ENCODE data around the gene ACVR1C.

Gene ACVR1C

DNA sequence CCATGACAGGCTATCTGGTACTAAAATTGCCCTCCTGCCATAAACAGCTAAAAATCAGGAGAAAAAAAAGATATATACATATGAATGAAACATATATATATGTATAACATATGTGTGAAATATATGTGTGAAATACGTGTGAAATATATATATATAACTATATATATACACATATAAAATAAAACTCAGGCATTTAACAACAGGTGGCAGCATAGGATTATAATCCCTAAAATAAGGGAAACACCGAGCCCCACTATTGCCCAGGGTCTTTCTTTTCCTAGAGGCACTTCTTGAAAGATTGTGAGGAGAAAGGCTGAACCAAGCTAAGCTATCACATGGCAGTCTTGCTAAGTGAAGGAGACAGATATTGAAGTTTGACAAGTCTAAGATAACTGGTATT is 118.9 kb downstream of the ACVR1C start:
- H3K4me1 ChIP-seq: no peaks in the 10 kb centered on the region
- H3K9me3 ChIP-seq: no peaks in the 10 kb centered on the region
- TF ChIP-seq, protein P1, sequence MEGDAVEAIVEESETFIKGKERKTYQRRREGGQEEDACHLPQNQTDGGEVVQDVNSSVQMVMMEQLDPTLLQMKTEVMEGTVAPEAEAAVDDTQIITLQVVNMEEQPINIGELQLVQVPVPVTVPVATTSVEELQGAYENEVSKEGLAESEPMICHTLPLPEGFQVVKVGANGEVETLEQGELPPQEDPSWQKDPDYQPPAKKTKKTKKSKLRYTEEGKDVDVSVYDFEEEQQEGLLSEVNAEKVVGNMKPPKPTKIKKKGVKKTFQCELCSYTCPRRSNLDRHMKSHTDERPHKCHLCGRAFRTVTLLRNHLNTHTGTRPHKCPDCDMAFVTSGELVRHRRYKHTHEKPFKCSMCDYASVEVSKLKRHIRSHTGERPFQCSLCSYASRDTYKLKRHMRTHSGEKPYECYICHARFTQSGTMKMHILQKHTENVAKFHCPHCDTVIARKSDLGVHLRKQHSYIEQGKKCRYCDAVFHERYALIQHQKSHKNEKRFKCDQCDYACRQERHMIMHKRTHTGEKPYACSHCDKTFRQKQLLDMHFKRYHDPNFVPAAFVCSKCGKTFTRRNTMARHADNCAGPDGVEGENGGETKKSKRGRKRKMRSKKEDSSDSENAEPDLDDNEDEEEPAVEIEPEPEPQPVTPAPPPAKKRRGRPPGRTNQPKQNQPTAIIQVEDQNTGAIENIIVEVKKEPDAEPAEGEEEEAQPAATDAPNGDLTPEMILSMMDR (IDR thresholded peaks at IDR 0.05; ENCODE audit: low read depth, low read length): no peak
- H3K4me3 ChIP-seq (ENCODE audit: low read depth, low read length): no peak overlapping the region
- H3K36me3 ChIP-seq: no peaks in the 10 kb centered on the region
- no peaks in the 10 kb centered on the region for H3K27me3 ChIP-seq
- no peak for DNase-seq

DNA sequence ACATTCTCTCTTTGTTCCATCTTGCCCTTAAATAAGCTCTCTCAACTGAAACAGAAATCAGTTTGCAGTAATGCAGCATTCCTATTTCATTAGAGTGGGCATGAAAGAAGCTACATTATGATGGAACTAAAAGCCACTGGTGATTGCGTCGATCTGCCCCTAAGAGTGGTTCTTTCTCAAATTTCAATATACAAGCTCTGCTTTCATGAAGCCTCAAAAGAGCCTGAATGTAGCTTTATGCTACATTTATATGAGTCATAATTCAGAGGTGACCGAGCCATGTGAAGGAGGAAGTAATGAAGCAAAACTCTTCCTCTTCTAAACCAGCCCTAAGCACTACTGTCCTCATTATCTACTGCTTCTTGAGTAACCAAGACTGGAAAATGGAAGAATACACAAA is 120.0 kb downstream of the ACVR1C start:
- H3K9me3 ChIP-seq: no peaks in the 10 kb centered on the region
- H3K36me3 ChIP-seq: no peaks in the 10 kb centered on the region
- TF ChIP-seq, protein P1 (IDR thresholded peaks at IDR 0.05; ENCODE audit: low read depth, low read length): no peak
- H3K4me3 ChIP-seq (ENCODE audit: low read depth, low read length): no peak overlapping the region
- no peaks in the 10 kb centered on the region for H3K4me1 ChIP-seq
- no peak for DNase-seq
- no peaks in the 10 kb centered on the region for H3K27me3 ChIP-seq

DNA sequence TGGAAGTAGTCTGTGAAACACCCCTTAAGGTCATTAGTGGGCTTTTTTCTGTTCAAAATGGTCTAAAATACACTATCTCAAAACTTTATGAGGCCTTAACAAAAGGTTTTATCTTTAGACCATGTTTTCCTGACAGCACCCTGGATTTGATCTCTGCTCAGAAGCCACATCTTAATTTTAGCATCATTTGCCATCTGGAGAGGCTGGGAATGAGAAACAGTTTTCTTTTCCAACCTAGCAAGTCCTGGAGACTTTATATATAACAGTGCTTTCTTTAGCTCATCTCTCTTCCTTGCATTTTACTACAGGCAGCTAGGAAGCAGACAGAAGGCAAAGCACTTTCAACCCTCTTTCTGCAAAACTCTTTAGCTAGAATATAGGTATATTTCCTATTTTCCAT is 122.1 kb downstream of the ACVR1C start:
- DNase-seq: no peak
- Histone ChIP-seq H3K36me3 (no peaks in the 10 kb centered on the region), H3K4me1 (no peaks in the 10 kb centered on the region), H3K27me3 (no peaks in the 10 kb centered on the region), H3K4me3 (ENCODE audit: low read depth, low read length) (no peak overlapping the region), H3K9me3 (no peaks in the 10 kb centered on the region)
- TF ChIP-seq, protein P1 (IDR thresholded peaks at IDR 0.05; ENCODE audit: low read depth, low read length): no peak

DNA sequence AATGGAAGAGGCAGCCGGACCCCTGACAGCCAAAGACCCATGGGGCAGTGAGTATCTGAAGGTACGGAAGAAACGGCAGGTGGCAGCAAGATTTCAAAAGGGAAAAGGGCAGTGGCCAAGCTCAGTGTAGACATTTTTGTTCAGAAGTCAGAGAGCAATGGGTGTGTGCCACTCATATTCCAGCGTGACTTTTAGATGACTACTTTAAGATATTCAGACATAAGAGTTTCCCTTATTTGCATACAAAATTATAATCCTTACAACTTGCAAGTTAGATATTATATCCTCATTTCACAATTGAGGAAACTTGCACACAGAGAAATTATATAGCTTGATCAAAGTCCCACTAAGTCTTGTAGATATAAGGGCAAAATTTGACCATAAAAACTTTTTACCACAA is 124.0 kb downstream of the ACVR1C start:
- H3K4me3 ChIP-seq (ENCODE audit: low read depth, low read length): no peak overlapping the region
- no peaks in the 10 kb centered on the region for H3K27me3 ChIP-seq
- DNase-seq: no peak
- H3K9me3 ChIP-seq: no peaks in the 10 kb centered on the region
- no peaks in the 10 kb centered on the region for H3K36me3 ChIP-seq
- H3K4me1 ChIP-seq: no peaks in the 10 kb centered on the region
- TF ChIP-seq, protein P1 (IDR thresholded peaks at IDR 0.05; ENCODE audit: low read depth, low read length): no peak

DNA sequence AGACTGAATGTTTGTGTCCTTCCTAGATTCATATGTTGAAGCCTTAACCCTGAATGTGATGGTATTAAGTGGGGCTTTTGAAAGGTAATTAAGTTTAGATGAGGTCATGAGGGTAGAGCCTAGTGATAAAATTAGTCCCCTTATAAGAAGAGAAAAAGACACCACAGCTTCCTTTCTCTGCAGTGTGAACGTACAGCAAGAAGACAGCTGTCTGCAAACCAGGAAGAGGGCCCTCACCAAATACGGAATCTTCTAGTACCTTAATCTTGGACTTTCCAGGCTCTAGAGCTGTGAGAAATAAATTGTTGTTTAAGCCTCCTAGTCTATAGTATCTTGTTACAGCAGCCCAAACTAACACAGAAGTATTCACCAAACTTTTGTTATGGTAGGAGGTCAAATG is 127.6 kb downstream of the ACVR1C start:
- no peak overlapping the region for H3K4me3 ChIP-seq (ENCODE audit: low read depth, low read length)
- TF ChIP-seq, protein P1 (IDR thresholded peaks at IDR 0.05; ENCODE audit: low read depth, low read length): no peak
- H3K9me3 ChIP-seq: no peaks in the 10 kb centered on the region
- no peak for DNase-seq
- H3K36me3 ChIP-seq: no peaks in the 10 kb centered on the region
- no peaks in the 10 kb centered on the region for H3K27me3 ChIP-seq
- no peaks in the 10 kb centered on the region for H3K4me1 ChIP-seq

DNA sequence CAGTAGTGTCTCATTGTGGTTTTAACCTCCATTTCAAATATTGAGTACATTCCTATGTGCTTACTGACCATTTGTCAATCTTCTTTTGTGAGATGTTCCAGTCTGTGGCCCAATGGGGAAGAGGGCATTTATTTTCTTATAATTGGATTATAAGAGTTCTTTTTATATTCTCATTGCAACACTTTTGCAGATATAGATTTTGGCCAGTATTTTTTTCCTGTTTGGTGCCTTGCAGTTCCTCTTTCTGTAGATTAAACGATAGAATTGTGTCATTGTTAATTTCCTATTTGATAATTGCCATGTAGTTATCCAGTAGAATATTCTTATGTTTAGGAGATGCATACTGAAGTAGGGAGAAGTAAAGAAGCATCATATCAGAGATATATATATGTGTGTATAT is 128.3 kb downstream of the ACVR1C start:
- TF ChIP-seq, protein P1 (IDR thresholded peaks at IDR 0.05; ENCODE audit: low read depth, low read length): no peak
- H3K4me1 ChIP-seq: no peaks in the 10 kb centered on the region

More for the DNA sequence above, 128.3 kb downstream of the ACVR1C start:
- Histone ChIP-seq H3K9me3 (no peaks in the 10 kb centered on the region), H3K36me3 (no peaks in the 10 kb centered on the region), H3K27me3 (no peaks in the 10 kb centered on the region), H3K4me3 (ENCODE audit: low read depth, low read length) (no peak overlapping the region)
- no peak for DNase-seq
